Lower leg skin (tissue), 3 donors: Measurements from ENCODE around the gene RIOX2.

ENCODE experiments used
- CTCF ChIP-seq, 3 donors: fragments of 450-650 bp; IDR thresholded peaks; one replicate each; pipeline ENCODE4 v1.5.1; 2016; ENCODE audit warnings: antibody characterized with exemption in 3 of 3, mild to moderate bottlenecking in 3 of 3, moderate library complexity in 2 of 3
- POLR2A ChIP-seq, 2 donors: fragments of 450-650 bp; IDR thresholded peaks; one replicate each; pipeline ENCODE4 v1.6.1; 2016 to 2017; ENCODE audit warnings: antibody characterized with exemption in 2 of 2, mild to moderate bottlenecking in 1 of 2, moderate library complexity in 1 of 2

GRCh38 chr3:98003306-98003969 is 31.2 kb upstream of the RIOX2 start:
- TF ChIP-seq CTCF (IDR thresholded peaks at IDR 0.05) (no peak), POLR2A (IDR thresholded peaks at IDR 0.05) (no peak)
